Right lobe of liver (tissue), 4 donors: Measurements from ENCODE around the gene BSPRY.

Experiments used
- CTCF ChIP-seq, 4 donors: fragments of 200-600 bp in 3 of 4; fragments of 450-650 bp in 1 of 4; IDR thresholded peaks; one replicate each; pipeline versions ENCODE4 v1.5.1 to v1.8.0; 2016 to 2022; ENCODE audit warnings: antibody characterized with exemption in 4 of 4, mild to moderate bottlenecking in 2 of 4
- POLR2A ChIP-seq: fragments of 450-650 bp; IDR thresholded peaks from one replicate; pipeline ENCODE4 v1.6.1; 2017; ENCODE audit warnings: antibody characterized with exemption, mild to moderate bottlenecking
- donor health status: DM: no; HTN: no; CAD: no.
- donor health status: DM: no; HTN: no; CAD: no.
- donor health status: DM: no; HTN: yes; CAD: no.

- TF ChIP-seq POLR2A (no peak), CTCF (IDR thresholded peaks at IDR 0.05) (no peak)
These were observed 47.8 kb upstream of the BSPRY start for GRCh38 chr9:113301548-113301947.
